DLD1 (cell line): ENCODE data around the gene NELL2.

ENCODE experiments used
- in situ Hi-C: cut with HindIII; loops from 2 replicates; pipeline ENCODE4 v1.10.0; 2017; ENCODE audit warnings: low sequenced_read_pairs

NELL2 gene

DNA sequence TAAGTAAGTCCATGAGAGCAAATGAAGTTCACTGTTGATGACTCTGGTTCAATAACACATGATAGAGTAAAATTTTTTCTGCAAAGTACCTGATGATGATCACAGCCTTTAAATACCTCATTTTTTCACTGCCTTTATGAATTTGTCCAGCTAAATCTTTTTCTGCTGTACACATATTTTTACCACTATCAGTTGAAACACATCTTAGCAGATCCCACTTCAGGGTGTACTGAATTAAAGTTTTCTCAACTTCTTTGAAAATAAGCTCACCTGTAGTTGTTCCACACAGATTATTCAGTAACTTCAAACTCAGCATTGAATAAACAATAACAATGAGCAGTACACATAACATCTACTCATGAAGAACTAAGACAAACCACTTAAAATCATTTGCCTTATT lies 385.9 kb downstream of the NELL2 start:
- in situ Hi-C loops: no loop called here

DNA sequence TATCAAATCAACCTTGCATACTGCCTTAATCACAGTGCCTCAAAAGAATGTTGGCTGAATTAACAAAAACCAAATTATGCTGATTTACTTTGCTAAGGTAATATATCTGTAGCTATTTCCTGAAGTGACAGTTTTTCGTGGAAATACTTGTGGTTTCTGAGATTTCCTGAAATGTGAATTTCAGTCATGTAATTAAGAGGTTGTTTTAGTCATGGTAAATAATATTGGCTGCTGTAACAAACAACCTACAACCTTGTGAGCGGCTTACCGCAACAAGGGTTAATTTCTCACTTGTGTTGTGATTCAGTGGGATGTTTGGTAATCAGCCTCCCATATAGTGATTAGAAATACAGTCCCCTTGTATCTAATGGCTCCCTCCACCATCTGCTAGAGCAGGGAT lies 387.9 kb downstream of the NELL2 start:
- in situ Hi-C loops: no loop called here

DNA sequence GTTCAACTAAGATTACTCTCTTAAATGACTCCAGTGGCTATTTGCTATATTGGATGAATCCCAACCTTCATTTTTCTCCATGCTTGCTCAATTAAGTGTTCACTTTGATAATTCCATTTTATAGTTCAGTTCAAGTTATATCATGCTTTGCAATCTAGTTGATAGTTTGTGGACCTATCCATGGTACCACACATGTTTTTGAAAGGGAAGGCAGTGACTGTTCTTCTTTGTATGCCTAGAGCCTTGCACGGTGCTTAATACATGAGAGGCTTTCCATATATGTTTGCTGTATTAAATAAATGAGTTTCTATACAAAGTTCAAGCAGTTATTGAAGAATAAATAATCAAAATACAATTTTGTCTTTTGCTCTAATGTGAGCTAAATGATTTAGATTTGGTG lies 391.3 kb downstream of the NELL2 start:
- in situ Hi-C loops: no loop called here

DNA sequence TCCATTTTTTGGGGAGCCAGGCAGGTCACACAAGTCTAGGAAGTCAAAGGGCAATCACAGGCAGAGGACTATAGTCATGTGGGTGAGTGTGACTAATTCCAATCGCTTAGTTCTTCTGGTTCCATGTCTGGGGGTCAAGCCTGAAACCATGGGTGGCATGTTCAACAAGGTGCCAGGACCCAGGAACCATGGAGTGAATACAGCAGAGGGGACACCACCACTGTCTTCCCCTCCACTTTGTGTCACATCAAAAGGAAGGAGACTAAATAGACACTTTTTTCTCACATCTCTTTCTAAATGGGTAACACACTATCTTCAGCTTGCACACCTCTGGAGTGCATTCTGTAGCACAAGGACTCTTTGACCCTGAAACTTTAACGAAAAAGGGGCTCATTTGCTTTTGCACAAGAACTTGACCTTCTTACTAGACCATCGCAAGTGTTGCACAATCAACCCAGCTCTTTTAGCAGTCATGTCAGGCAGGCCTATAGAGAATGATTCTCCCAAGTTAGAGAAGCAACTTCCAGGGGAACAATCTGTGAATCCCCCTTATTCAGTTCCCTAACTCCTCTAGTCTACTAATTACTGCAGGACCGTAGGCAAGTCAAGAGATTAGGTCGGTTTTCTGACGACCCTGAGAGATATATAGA lies 398.7 kb downstream of the NELL2 start:
- in situ Hi-C loops: no loop called here

DNA sequence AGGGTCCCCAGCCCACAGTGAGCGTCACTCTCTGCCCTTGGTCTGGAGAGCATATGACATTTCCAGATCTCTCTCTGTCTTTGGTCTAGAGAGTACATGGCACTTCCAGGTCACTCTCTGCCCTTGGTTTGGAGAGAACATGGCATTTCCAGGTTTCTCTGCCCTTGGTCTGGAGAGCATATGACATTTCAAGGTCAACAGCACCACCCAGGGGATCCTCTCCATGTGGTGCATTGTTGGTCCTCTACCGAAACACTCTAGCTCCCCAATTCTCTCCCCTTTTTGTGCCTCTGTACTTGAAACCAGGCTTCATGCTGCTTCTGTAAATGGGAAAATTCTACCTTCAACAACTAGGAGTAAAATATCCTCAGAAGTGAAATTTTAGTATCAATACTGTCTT lies 399.4 kb downstream of the NELL2 start:
- in situ Hi-C loops: no loop called here

DNA sequence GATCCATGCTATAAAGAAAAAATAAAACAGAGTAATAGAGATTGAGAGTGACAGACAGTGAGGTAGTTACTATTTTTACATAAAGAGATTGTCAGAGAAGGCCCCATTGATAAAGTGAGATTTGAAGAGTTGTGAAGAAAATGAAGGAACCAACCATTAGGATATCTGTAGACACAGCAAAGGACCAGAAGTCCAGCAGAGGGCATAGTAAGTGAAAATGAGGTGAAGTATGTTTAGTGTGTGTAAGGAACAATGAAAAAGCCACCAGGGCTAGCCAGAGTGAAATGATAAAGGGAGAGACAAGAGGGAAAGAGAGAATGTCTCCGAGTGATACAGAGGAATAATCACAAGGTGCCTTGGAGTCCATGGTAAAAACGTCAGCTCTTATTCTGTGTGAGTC lies 411.0 kb downstream of the NELL2 start:
- in situ Hi-C loops: no loop called here

DNA sequence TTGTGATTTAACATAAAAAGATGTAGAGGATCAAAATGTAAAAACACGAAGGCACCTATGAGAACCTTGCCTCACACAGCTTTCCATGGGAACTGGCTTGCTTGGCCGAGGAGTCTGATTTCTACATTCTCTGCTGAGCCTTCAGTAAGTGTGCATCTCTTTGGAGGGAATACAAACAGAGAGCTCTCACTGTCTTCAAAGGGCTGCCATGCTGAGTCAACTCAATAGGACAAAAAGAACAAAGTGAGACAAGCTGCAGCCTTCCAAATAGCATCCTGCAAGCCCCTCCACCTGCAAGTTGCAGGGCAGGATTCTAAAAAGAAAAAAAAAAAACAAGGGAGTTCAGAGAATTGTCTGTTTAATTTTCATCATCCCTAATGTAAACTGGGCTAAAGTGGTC lies 411.9 kb downstream of the NELL2 start:
- in situ Hi-C loops: no loop called here

DNA sequence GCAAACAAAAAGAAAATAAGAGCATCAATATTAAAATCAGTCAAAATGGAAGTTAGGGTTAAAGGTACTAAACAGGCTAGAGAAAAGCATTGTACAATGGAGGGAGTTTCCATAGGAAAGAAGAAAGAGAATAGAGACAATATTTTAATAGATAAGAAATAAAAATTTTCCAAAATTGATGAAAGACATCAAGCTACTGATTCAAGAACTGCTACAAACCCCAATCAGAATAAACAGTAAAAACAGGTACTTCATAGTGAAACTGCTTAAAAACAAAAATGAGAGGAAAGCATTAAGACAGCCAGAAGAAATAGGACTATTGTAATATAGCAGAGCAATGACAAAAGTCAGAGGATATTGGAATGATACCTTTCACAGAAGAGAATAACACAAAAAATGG lies 413.4 kb downstream of the NELL2 start:
- in situ Hi-C loops: no loop called here

DNA sequence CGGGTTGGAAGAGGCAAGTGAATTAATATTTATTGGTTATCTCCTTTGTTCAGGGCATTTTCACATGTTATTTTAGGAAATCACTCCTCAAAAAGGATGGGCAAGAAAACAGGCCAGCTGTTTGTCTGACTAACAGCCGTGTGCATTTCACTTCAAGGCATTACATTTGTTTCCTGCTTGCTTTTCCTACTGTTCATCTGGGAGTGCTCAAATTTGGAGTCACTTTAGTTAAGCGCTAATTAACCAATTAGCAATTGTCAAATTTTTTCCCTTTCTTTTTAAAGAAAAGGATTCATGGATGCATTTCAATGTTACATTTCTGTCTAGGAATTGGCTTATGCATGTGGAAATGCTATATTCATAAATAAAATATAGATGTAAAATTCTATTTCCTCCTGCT lies 415.9 kb downstream of the NELL2 start:
- in situ Hi-C loops: no loop called here

DNA sequence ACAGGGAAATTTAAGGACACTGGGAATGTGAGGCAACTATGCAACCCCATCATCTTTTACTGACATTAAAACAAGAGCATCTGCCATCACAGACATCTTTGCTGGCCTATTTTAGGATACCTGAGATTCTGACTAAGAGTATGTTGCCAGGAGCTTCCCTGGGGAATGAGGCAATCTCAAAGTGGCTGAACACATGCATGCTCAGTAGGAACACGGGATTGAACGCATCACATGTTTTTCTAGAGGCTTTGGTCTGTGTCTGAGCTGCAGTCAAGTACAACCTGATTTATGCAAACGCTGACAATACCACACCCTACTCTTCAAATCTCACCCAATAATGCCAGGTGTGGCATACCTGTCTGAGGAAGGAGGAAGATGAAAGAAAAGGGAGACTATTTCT lies 416.5 kb downstream of the NELL2 start:
- in situ Hi-C loops: no loop called here
